Endothelial cell of umbilical vein (primary cell): Measurements from ENCODE around the gene ZYX. TPM values are rescaled to one million over a fixed set of nuclear protein-coding genes. Genes with fewer than 3 reads are reported as not detected.

Experiments used
- BruUV-seq: library from RNA; stranded (reverse); fragments of 400-500 nt; replicated peaks from 2 replicates; lab custom pipeline; 2021; lab: Mats Ljungman, UMichigan
- CTCF ChIA-PET: fragments of 300-600, 350-600 bp; sonication (Branson Sonifier 250); formaldehyde crosslinking; loops from one replicate; lab custom pipeline; 2021; ENCODE audit warnings: antibody characterized with exemption, inconsistent platforms; lab: Charles Lee
- POLR2A ChIA-PET: fragments of 300-600, 350-600 bp; sonication (Branson Sonifier 250); formaldehyde crosslinking; loops from one replicate; lab custom pipeline; 2021; ENCODE audit warnings: antibody characterized with exemption, inconsistent platforms; lab: Charles Lee
- DNase-seq: peaks from one replicate; pipeline ENCODE4 v3.0.0-alpha.2; 2011; ENCODE audit warnings: low read depth, low spot score
- FAIRE-seq: peaks from 2 replicates; lab custom pipeline; 2011; peaks lifted over from hg19 to GRCh38; lab: Jason Lieb, UNC
- H2AFZ ChIP-seq: 2 replicates; pipeline ENCODE4 v1.6.0; 2012; ENCODE audit warnings: low read depth, low read length, control low read depth, inconsistent platforms
- H3K27ac ChIP-seq: 2 replicates; pipeline ENCODE4 v1.5.1; 2011; ENCODE audit warnings: low read depth, mild to moderate bottlenecking, control low read depth, low read length, moderate library complexity; ENCODE audit not compliant: insufficient read depth
- H3K27me3 ChIP-seq, 2 experiments: 2 replicates each; pipeline versions ENCODE4 v1.6.0 to v1.6.1; 2011; ENCODE audit warnings: low read length in 2 of 2, mixed read lengths in 1 of 2; ENCODE audit not compliant: control insufficient read depth in 2 of 2, insufficient read depth in 2 of 2
- H3K36me3 ChIP-seq, 2 experiments: 2 replicates in 1 of 2; 3 replicates in 1 of 2; pipeline ENCODE4 v1.5.1; 2011; ENCODE audit warnings: low read length in 2 of 2, mild to moderate bottlenecking in 1 of 2, moderate library complexity in 1 of 2; ENCODE audit not compliant: control insufficient read depth in 2 of 2, insufficient read depth in 2 of 2; ENCODE audit errors: extremely low read depth in 1 of 2
- H3K4me1 ChIP-seq: 3 replicates; pipeline ENCODE4 v1.5.1; 2011; ENCODE audit warnings: mild to moderate bottlenecking, low read length; ENCODE audit not compliant: control insufficient read depth, insufficient read depth; ENCODE audit errors: extremely low read depth
- H3K4me2 ChIP-seq: 2 replicates; pipeline ENCODE4 v1.6.1; 2011; ENCODE audit warnings: low read length, control low read depth, mixed read lengths; ENCODE audit not compliant: insufficient read depth
- H3K4me3 ChIP-seq, 3 experiments: fragments of 200-600 bp in 1 of 3; sonication (generic), shearing (Covaris generic) in 1 of 3; replicated peaks in 1 of 3; 2 replicates each; pipeline ENCODE4 v1.5.1; 2011 to 2016; ENCODE audit warnings: control low read depth in 3 of 3, low read length in 3 of 3, mild to moderate bottlenecking in 2 of 3, inconsistent platforms in 1 of 3, low read depth in 1 of 3, moderate library complexity in 1 of 3; ENCODE audit not compliant: insufficient read depth in 1 of 3
- H3K79me2 ChIP-seq: 2 replicates; pipeline ENCODE4 v1.6.0; 2012; ENCODE audit warnings: low read length, inconsistent platforms; ENCODE audit not compliant: control insufficient read depth, insufficient read depth
- H3K9ac ChIP-seq: replicated peaks from 2 replicates; pipeline ENCODE3; 2011; ENCODE audit warnings: low read length, control low read depth; ENCODE audit not compliant: insufficient read depth; ENCODE audit errors: extremely low read depth
- H3K9me1 ChIP-seq: replicated peaks from 3 replicates; pipeline ENCODE4 v1.6.0; 2011; ENCODE audit warnings: mild to moderate bottlenecking, low read length; ENCODE audit not compliant: control insufficient read depth, insufficient read depth; ENCODE audit errors: extremely low read depth
- H3K9me3 ChIP-seq: replicated peaks from 2 replicates; pipeline ENCODE4 v1.5.1; 2012; ENCODE audit warnings: low read length, inconsistent platforms; ENCODE audit not compliant: control insufficient read depth, insufficient read depth
- H4K20me1 ChIP-seq: replicated peaks from 2 replicates; pipeline ENCODE3; 2011; ENCODE audit warnings: mild to moderate bottlenecking, low read length; ENCODE audit not compliant: control insufficient read depth, insufficient read depth; ENCODE audit errors: extremely low read depth
- EZH2 ChIP-seq: IDR thresholded peaks from 2 replicates; pipeline ENCODE4 v1.6.1; 2012; ENCODE audit warnings: borderline replicate concordance, low read depth, mild to moderate bottlenecking, moderate library complexity, low read length, inconsistent platforms; ENCODE audit not compliant: severe bottlenecking
- GATA2 ChIP-seq: IDR thresholded peaks from 2 replicates; pipeline ENCODE4 v1.7.0; 2011; ENCODE audit warnings: low read depth, mild to moderate bottlenecking, moderate library complexity, mixed read lengths, low read length; ENCODE audit not compliant: insufficient read length, insufficient read depth
- JUN ChIP-seq: IDR thresholded peaks from 2 replicates; pipeline ENCODE4 v1.6.1; 2011; ENCODE audit warnings: borderline replicate concordance, low read depth; ENCODE audit not compliant: insufficient read length, insufficient read depth
- POLR2A ChIP-seq: IDR thresholded peaks from 2 replicates; pipeline ENCODE4 v1.6.1; 2012; ENCODE audit warnings: low read depth, mild to moderate bottlenecking, control low read depth, low read length
- POLR2AphosphoS5 ChIP-seq: IDR thresholded peaks from 2 replicates; pipeline ENCODE4 v1.6.1; 2012; ENCODE audit warnings: low read depth, mild to moderate bottlenecking, control low read depth, low read length, moderate library complexity; ENCODE audit not compliant: insufficient read depth
- dilution Hi-C: fragments of 300-500 bp; cut with MboI; formaldehyde crosslinking; loops from one replicate; pipeline ENCODE4 v1.15.0; 2019; ENCODE audit warnings: low sequenced_read_pairs; ENCODE audit not compliant: extremely low pct_ligation_motif_present
- intact Hi-C: fragments of 100-400 bp; cut with micrococcal nuclease; formaldehyde crosslinking; loops from one replicate; pipeline ENCODE4 v1.10.0; 2022
- polyA plus RNA-seq, 4 experiments: library from polyadenylated mRNA; depleted of rRNA in 3 of 4; stranded (reverse) in 3 of 4; unstranded in 1 of 4; fragments of >200 nt; gene quantifications; 2 replicates each; pipeline versions ENCODE4 v1.2.1 to v1.2.3, GENCODE V29; 2011 to 2012; ENCODE audit warnings: missing spikeins in 1 of 4
- total RNA-seq: library from RNA; stranded (reverse); gene quantifications from 2 replicates; pipeline ENCODE4 v1.2.3, GENCODE V29; 2021
- TF ChIP-seq, protein P1 (sequence below), 2 donors: IDR thresholded peaks; 1 replicate in 1 of 2; 2 replicates in 1 of 2; pipeline ENCODE4 v1.5.1; 2011; ENCODE audit warnings: low read length in 2 of 2, mild to moderate bottlenecking in 2 of 2, moderate library complexity in 2 of 2, control low read depth in 1 of 2, inconsistent platforms in 1 of 2, low read depth in 1 of 2; ENCODE audit not compliant: insufficient read depth in 1 of 2; ENCODE audit errors: extremely low read depth in 1 of 2
- TF ChIP-seq, protein P2 (sequence below): IDR thresholded peaks from 2 replicates; pipeline ENCODE4 v1.6.1; 2011; ENCODE audit not compliant: insufficient read depth, insufficient read length

ZYX gene
- total and polyA plus RNA-seq, 2 donors (not counting 3 experiments of a cell fraction or from before 2014, with no cell fraction given), result 196 to 545 TPM

DNA sequence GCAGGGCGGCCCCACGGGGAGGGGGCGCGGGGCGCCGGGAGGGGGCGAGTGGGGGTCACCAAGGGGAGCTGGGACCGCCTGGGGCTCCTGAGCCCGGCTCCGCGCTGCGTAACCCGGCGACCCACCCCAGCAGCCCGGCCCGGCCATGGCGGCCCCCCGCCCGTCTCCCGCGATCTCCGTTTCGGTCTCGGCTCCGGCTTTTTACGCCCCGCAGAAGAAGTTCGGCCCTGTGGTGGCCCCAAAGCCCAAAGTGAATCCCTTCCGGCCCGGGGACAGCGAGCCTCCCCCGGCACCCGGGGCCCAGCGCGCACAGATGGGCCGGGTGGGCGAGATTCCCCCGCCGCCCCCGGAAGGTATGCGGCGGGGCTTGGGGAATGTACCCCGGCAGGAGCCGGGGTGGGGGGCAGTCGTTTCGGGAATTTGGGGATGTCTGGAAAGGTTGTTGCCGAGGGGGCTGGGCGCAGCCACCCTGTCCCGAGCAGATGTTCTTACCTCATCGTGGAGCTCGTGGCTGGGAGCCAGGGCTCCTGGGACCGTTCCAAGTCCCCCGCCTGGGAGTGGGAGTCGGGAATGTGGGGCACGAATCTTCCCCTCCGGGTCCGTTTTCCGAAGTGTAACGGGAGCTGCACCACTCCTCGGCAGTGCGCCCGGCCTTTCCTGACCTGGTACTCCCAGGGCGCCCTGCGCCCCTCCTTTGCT is 431 bp downstream of the ZYX start:
- TF ChIP-seq POLR2A (no peak), POLR2AphosphoS5 (peak; percentile 43)
- H2AFZ ChIP-seq, result no peak overlapping the region
- FAIRE-seq (no peak), DNase-seq (peak; percentile 68)
- peak overlapping the region; percentile 96 for H3K9ac ChIP-seq
- H3K36me3 ChIP-seq, result peaks cover 3 to 5% of the 10 kb centered on the region in 2 experiments
- intact Hi-C loops (loop anchor here (5.0 kb wide), 1 partner anchor 116 kb away; no protein-coding TSS in a partner anchor), dilution Hi-C loops (loop anchor here (25.0 kb wide), 1 partner anchor 131 kb away; no protein-coding TSS in a partner anchor)
- H3K9me1 ChIP-seq, result no peaks in the 10 kb centered on the region
- H3K4me2 ChIP-seq, result peak overlapping the region; percentile 74
- H3K4me3 ChIP-seq, result peak overlapping the region; percentile 76 to 94 (median 88)
- BruUV-seq, result no TSS peak
- no peaks in the 10 kb centered on the region for H3K27me3 ChIP-seq
- H3K79me2 ChIP-seq, result peaks cover 70% of the 10 kb centered on the region
- POLR2A ChIA-PET, result interaction anchor here (0.6 to 2.0 kb wide), 5 partner anchors 10 to 94 kb away, joined by 3 to 17 read pairs (median 4); partner anchors contain the start of gene CASP2
- no peaks in the 10 kb centered on the region for H3K9me3 ChIP-seq
- no peaks in the 10 kb centered on the region for H4K20me1 ChIP-seq
- peak overlapping the region; percentile 90 for H3K27ac ChIP-seq
- CTCF ChIA-PET, result interaction anchor here (0.6 to 1.6 kb wide), 7 partner anchors 10 to 110 kb away, joined by 3 to 10 read pairs (median 4); no protein-coding TSS in a partner anchor
- H3K4me1 ChIP-seq, result peaks cover 48% of the 10 kb centered on the region

DNA sequence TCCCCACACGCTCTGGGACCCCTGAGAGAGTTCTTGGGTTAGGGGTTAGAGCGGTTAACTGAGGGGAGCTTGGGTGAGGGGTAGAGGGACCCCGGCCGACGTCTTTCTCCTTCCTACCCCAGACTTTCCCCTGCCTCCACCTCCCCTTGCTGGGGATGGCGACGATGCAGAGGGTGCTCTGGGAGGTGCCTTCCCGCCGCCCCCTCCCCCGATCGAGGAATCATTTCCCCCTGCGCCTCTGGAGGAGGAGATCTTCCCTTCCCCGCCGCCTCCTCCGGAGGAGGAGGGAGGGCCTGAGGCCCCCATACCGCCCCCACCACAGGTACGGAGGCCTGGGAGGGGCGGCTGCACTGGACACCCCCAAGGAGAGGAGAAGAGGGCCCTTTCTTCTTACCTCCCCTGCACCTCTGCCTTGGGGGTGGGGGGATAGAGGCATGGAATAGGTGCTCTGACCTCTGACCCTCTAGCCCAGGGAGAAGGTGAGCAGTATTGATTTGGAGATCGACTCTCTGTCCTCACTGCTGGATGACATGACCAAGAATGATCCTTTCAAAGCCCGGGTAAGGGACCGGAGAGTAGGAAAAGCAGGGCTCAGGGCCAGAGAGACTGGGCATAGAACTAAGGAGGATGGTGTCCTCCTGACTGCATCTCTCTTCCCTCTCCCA is 1.1 kb downstream of the ZYX start:
- ChIA-PET POLR2A (interaction anchor here (0.6 to 1.9 kb wide), 4 partner anchors 9 to 94 kb away, joined by 3 to 7 read pairs (median 4); partner anchors contain the start of gene CASP2), CTCF (interaction anchor here (0.6 to 1.5 kb wide), 6 partner anchors 9 to 109 kb away, joined by 3 to 8 read pairs (median 4); no protein-coding TSS in a partner anchor)
- H3K27ac ChIP-seq, result peak overlapping the region; percentile 90
- H3K9ac ChIP-seq, result peak overlapping the region; percentile 96
- DNase-seq, result no peak
- peaks cover 55% of the 10 kb centered on the region for H3K4me1 ChIP-seq
- dilution Hi-C loops, result loop anchor here (25.0 kb wide), 1 partner anchor 130 kb away; no protein-coding TSS in a partner anchor
- intact Hi-C loops, result loop anchor here (5.0 kb wide), 1 partner anchor 115 kb away; no protein-coding TSS in a partner anchor
- H4K20me1 ChIP-seq, result no peaks in the 10 kb centered on the region
- H3K79me2 ChIP-seq, result peaks cover 77% of the 10 kb centered on the region
- H3K4me3 ChIP-seq, result peak overlapping the region; percentile 76 to 94 (median 88)
- TF ChIP-seq EZH2, result no peak
- no peak for TF ChIP-seq GATA2
- TF ChIP-seq, protein P1, sequence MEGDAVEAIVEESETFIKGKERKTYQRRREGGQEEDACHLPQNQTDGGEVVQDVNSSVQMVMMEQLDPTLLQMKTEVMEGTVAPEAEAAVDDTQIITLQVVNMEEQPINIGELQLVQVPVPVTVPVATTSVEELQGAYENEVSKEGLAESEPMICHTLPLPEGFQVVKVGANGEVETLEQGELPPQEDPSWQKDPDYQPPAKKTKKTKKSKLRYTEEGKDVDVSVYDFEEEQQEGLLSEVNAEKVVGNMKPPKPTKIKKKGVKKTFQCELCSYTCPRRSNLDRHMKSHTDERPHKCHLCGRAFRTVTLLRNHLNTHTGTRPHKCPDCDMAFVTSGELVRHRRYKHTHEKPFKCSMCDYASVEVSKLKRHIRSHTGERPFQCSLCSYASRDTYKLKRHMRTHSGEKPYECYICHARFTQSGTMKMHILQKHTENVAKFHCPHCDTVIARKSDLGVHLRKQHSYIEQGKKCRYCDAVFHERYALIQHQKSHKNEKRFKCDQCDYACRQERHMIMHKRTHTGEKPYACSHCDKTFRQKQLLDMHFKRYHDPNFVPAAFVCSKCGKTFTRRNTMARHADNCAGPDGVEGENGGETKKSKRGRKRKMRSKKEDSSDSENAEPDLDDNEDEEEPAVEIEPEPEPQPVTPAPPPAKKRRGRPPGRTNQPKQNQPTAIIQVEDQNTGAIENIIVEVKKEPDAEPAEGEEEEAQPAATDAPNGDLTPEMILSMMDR (IDR thresholded peaks at IDR 0.05; ENCODE audit: extremely low read depth in 1 of 2, insufficient read depth in 1 of 2, low read depth in 1 of 2, low read length in 2 of 2), result no peak
- TF ChIP-seq JUN, result no peak
- TF ChIP-seq, protein P2, sequence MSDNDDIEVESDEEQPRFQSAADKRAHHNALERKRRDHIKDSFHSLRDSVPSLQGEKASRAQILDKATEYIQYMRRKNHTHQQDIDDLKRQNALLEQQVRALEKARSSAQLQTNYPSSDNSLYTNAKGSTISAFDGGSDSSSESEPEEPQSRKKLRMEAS, result no peak
- H3K27me3 ChIP-seq, result no peaks in the 10 kb centered on the region
- peaks cover 3 to 6% of the 10 kb centered on the region in 2 experiments for H3K36me3 ChIP-seq
- H2AFZ ChIP-seq, result no peak overlapping the region
- no peaks in the 10 kb centered on the region for H3K9me1 ChIP-seq
- BruUV-seq, result TSS peak; percentile 64
- H3K4me2 ChIP-seq, result peak overlapping the region; percentile 74
- FAIRE-seq, result no peak
- no peaks in the 10 kb centered on the region for H3K9me3 ChIP-seq
